ENCODE results near the gene PTGIR. TPM values are rescaled to one million over a fixed set of nuclear protein-coding genes. Genes with fewer than 3 reads are reported as not detected.

PTGIR gene
- polyA plus RNA-seq, 1 donor (not counting 4 experiments of a cell fraction or from before 2014, with no cell fraction given), result not detected

- Histone ChIP-seq H3K4me1 (ENCODE audit: control insufficient read depth, extremely low read depth, insufficient read depth, low read length) (peaks cover 13% of the 10 kb centered on the region), H3K36me3 (ENCODE audit: control insufficient read depth in 2 of 2, extremely low read depth in 1 of 2, insufficient read depth in 2 of 2, low read length in 2 of 2) (no peaks in the 10 kb centered on the region), H3K9ac (ENCODE audit: control insufficient read depth, extremely low read depth, insufficient read depth, low read length) (peak overlapping the region; percentile 28), H2AFZ (ENCODE audit: control insufficient read depth, low read length) (peak overlapping the region; percentile 37), H3K79me2 (ENCODE audit: control insufficient read depth, insufficient read depth, low read length) (no peaks in the 10 kb centered on the region), H3K27ac (ENCODE audit: control insufficient read depth, insufficient read depth, low read length) (no peak overlapping the region), H3K4me2 (ENCODE audit: control insufficient read depth, extremely low read depth, insufficient read depth, low read depth, low read length) (peak overlapping the region; percentile 77), H3K9me3 (ENCODE audit: control insufficient read depth, low read depth, low read length) (no peaks in the 10 kb centered on the region), H3K27me3 (ENCODE audit: control insufficient read depth, extremely low read depth, insufficient read depth, low read length) (peaks cover 26% of the 10 kb centered on the region), H3K9me1 (ENCODE audit: control insufficient read depth, extremely low read depth, insufficient read depth, low read length) (no peaks in the 10 kb centered on the region), H4K20me1 (ENCODE audit: control insufficient read depth, extremely low read depth, insufficient read depth, low read length) (no peaks in the 10 kb centered on the region), H3K4me3 (ENCODE audit: control insufficient read depth in 2 of 3, extremely low read depth in 1 of 3, insufficient read depth in 2 of 3, low read depth in 1 of 3, low read length in 3 of 3) (peak overlapping the region; percentile 41 to 58 (median 56))
- no peak for TF ChIP-seq EZH2 (IDR thresholded peaks at IDR 0.05; ENCODE audit: low read length)
- TF ChIP-seq CTCF (optimal IDR thresholded peaks at IDR 0.05 in 1 of 3, IDR thresholded peaks at IDR 0.05 in 1 of 3, conservative IDR thresholded peaks at IDR 0.05 in 1 of 3; ENCODE audit: extremely low read depth in 1 of 3, insufficient read depth in 2 of 3, low read length in 3 of 3), result no peak
- DNase-seq (ENCODE audit: low read depth, low spot score) (no peak), FAIRE-seq (no peak)
- dilution Hi-C loops (cut with MboI; ENCODE audit: extremely low pct_ligation_motif_present, low sequenced_read_pairs), result no loop called here
These were observed 35.7 kb upstream of the PTGIR start for GRCh38 chr19:46660551-46661019.

- H3K27ac ChIP-seq (ENCODE audit: control insufficient read depth, insufficient read depth, low read length), result no peak overlapping the region
- no peak overlapping the region for H3K9ac ChIP-seq (ENCODE audit: control insufficient read depth, extremely low read depth, insufficient read depth, low read length)
- H3K27me3 ChIP-seq (ENCODE audit: control insufficient read depth, extremely low read depth, insufficient read depth, low read length), result peaks cover 26% of the 10 kb centered on the region
- H3K4me2 ChIP-seq (ENCODE audit: control insufficient read depth, extremely low read depth, insufficient read depth, low read depth, low read length), result no peak overlapping the region
- FAIRE-seq (no peak), DNase-seq (ENCODE audit: low read depth, low spot score) (no peak)
- H3K4me3 ChIP-seq (ENCODE audit: control insufficient read depth in 2 of 3, extremely low read depth in 1 of 3, insufficient read depth in 2 of 3, low read depth in 1 of 3, low read length in 3 of 3), result no peak overlapping the region
- TF ChIP-seq CTCF (optimal IDR thresholded peaks at IDR 0.05 in 1 of 3, IDR thresholded peaks at IDR 0.05 in 1 of 3, conservative IDR thresholded peaks at IDR 0.05 in 1 of 3; ENCODE audit: extremely low read depth in 1 of 3, insufficient read depth in 2 of 3, low read length in 3 of 3) (no peak), EZH2 (IDR thresholded peaks at IDR 0.05; ENCODE audit: low read length) (peak; percentile 75)
- no peaks in the 10 kb centered on the region for H4K20me1 ChIP-seq (ENCODE audit: control insufficient read depth, extremely low read depth, insufficient read depth, low read length)
- no peaks in the 10 kb centered on the region for H3K36me3 ChIP-seq (ENCODE audit: control insufficient read depth in 2 of 2, extremely low read depth in 1 of 2, insufficient read depth in 2 of 2, low read length in 2 of 2)
- H3K9me1 ChIP-seq (ENCODE audit: control insufficient read depth, extremely low read depth, insufficient read depth, low read length), result no peaks in the 10 kb centered on the region
- no peaks in the 10 kb centered on the region for H3K9me3 ChIP-seq (ENCODE audit: control insufficient read depth, low read depth, low read length)
- dilution Hi-C loops (cut with MboI; ENCODE audit: extremely low pct_ligation_motif_present, low sequenced_read_pairs), result no loop called here
- peaks cover 13% of the 10 kb centered on the region for H3K4me1 ChIP-seq (ENCODE audit: control insufficient read depth, extremely low read depth, insufficient read depth, low read length)
- H3K79me2 ChIP-seq (ENCODE audit: control insufficient read depth, insufficient read depth, low read length), result no peaks in the 10 kb centered on the region
- H2AFZ ChIP-seq (ENCODE audit: control insufficient read depth, low read length), result no peak overlapping the region
These were observed 35.2 kb upstream of the PTGIR start for GRCh38 chr19:46660008-46660517.

Data from keratinocyte (primary cell).